ENCODE data around the gene OGG1. TPM values are rescaled to one million over a fixed set of nuclear protein-coding genes. Genes with fewer than 3 reads are reported as not detected.

The OGG1 gene
- total RNA-seq (ENCODE audit: low replicate concordance), result 32.1 and 55.0 TPM in 2 replicates

DNA sequence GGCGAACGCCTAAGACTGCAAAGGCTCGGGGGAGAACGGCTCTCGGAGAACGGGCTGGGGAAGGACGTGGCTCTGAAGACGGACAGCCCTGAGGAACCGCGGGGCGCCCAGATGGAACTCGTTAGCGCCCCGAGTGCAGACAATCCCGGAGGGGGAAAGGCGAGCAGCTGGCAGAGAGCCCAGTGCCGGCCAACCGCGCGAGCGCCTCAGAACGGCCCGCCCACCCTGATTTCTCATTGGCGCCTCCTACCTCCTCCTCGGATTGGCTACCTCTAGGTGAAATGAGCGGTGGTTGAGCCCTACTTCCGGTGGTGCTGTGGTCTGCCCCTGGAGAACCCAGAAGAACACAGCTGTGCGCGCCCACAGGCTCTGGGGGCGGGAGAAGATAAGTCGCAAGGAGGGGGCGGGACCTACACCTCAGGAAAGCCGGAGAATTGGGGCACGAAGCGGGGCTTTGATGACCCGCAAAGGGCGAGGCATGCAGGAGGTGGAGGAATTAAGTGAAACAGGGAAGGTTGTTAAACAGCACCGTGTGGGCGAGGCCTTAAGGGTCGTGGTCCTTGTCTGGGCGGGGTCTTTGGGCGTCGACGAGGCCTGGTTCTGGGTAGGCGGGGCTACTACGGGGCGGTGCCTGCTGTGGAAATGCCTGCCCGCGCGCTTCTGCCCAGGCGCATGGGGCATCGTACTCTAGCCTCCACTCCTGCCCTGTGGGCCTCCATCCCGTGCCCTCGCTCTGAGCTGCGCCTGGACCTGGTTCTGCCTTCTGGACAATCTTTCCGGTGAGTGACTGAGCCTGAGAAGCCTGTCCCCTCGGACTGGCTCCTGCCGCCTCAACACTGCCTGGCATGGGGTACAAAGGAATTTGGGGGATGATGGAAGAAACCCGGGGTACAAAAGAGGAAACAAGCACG is at the start of gene OGG1:
TSS of gene OGG1 (plus strand) at position 308 of the 911 bp plus-strand sequence. CDS start at position 643, 335 bp downstream.
- DNase-seq (ENCODE audit: low read depth), result peak; percentile 98
- H3K4me3 ChIP-seq (ENCODE audit: low read depth, low read length), result peak within 1 kb of the TSS; percentile 96
- TF ChIP-seq, protein P1, sequence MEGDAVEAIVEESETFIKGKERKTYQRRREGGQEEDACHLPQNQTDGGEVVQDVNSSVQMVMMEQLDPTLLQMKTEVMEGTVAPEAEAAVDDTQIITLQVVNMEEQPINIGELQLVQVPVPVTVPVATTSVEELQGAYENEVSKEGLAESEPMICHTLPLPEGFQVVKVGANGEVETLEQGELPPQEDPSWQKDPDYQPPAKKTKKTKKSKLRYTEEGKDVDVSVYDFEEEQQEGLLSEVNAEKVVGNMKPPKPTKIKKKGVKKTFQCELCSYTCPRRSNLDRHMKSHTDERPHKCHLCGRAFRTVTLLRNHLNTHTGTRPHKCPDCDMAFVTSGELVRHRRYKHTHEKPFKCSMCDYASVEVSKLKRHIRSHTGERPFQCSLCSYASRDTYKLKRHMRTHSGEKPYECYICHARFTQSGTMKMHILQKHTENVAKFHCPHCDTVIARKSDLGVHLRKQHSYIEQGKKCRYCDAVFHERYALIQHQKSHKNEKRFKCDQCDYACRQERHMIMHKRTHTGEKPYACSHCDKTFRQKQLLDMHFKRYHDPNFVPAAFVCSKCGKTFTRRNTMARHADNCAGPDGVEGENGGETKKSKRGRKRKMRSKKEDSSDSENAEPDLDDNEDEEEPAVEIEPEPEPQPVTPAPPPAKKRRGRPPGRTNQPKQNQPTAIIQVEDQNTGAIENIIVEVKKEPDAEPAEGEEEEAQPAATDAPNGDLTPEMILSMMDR (IDR thresholded peaks at IDR 0.05; ENCODE audit: insufficient read depth, low read length), result no peak

GRCh38 chr3:9700536-9700935 is 49.2 kb upstream of the OGG1 start:
- DNase-seq (ENCODE audit: low read depth), result no peak
- H3K4me3 ChIP-seq (ENCODE audit: low read depth, low read length), result no peak overlapping the region
- TF ChIP-seq, protein P1 (IDR thresholded peaks at IDR 0.05; ENCODE audit: insufficient read depth, low read length), result no peak

GRCh38 chr3:9701006-9701405 is 48.7 kb upstream of the OGG1 start:
- H3K4me3 ChIP-seq (ENCODE audit: low read depth, low read length), result no peak overlapping the region
- TF ChIP-seq, protein P1 (IDR thresholded peaks at IDR 0.05; ENCODE audit: insufficient read depth, low read length), result no peak
- DNase-seq (ENCODE audit: low read depth), result no peak

- H3K4me3 ChIP-seq (ENCODE audit: low read depth, low read length), result no peak overlapping the region
- TF ChIP-seq, protein P1 (IDR thresholded peaks at IDR 0.05; ENCODE audit: insufficient read depth, low read length), result no peak
- no peak for DNase-seq (ENCODE audit: low read depth)
Observed at GRCh38 chr3:9701711-9702110, 48.0 kb upstream of the OGG1 start.

DNA sequence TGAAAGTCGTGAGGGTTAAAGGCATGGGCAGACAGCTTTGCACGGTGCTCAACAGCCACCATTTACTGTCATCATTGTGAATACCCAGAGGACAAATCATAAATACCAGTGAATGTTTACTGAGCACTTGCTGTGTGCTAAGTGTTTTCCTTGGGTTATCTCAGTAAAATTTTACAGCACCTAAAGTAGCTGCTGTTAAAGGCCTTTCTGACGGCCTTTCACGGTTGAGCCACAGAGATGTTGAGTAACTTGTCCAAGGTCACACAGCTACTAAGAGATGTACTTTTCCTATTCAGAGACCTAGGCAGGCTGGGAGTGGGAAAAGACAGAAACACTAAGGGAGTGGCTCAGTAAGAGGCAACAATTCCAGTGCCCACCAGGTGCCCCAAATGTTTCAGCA is 46.5 kb upstream of the OGG1 start:
- TF ChIP-seq, protein P1 (IDR thresholded peaks at IDR 0.05; ENCODE audit: insufficient read depth, low read length), result no peak
- H3K4me3 ChIP-seq (ENCODE audit: low read depth, low read length), result no peak overlapping the region
- no peak for DNase-seq (ENCODE audit: low read depth)

- TF ChIP-seq, protein P1 (IDR thresholded peaks at IDR 0.05; ENCODE audit: insufficient read depth, low read length), result no peak
- DNase-seq (ENCODE audit: low read depth), result no peak
- H3K4me3 ChIP-seq (ENCODE audit: low read depth, low read length), result peak within 1 kb of the TSS; percentile 42
Observed at GRCh38 chr3:9703736-9704346, 45.9 kb upstream of the OGG1 start, which contains the start of gene CPNE9. CPNE9 (plus strand) TSS chr3:9703833; CDS start chr3:9703997, 164 bp downstream.

All from fibroblast of the aortic adventitia (primary cell).